Epithelial cell of esophagus (primary cell): ENCODE data around the gene ATG5.

ENCODE experiments used
- DNase-seq: peaks from one replicate; pipeline ENCODE4 v3.0.0; 2010; ENCODE audit warnings: low read depth
- H3K4me3 ChIP-seq: 2 replicates; pipeline ENCODE4 v1.5.1; 2011; ENCODE audit warnings: mild to moderate bottlenecking, low read length, control low read depth
- TF ChIP-seq, protein P1 (sequence below): IDR thresholded peaks from 2 replicates; pipeline ENCODE4 v1.5.1; 2011; ENCODE audit warnings: low read depth, mild to moderate bottlenecking, low read length, control low read depth, inconsistent platforms; ENCODE audit not compliant: insufficient read depth; ENCODE audit errors: missing control alignments

The ATG5 gene

GRCh38 chr6:106360989-106361430 is 35.5 kb upstream of the ATG5 start:
- TF ChIP-seq, protein P1, sequence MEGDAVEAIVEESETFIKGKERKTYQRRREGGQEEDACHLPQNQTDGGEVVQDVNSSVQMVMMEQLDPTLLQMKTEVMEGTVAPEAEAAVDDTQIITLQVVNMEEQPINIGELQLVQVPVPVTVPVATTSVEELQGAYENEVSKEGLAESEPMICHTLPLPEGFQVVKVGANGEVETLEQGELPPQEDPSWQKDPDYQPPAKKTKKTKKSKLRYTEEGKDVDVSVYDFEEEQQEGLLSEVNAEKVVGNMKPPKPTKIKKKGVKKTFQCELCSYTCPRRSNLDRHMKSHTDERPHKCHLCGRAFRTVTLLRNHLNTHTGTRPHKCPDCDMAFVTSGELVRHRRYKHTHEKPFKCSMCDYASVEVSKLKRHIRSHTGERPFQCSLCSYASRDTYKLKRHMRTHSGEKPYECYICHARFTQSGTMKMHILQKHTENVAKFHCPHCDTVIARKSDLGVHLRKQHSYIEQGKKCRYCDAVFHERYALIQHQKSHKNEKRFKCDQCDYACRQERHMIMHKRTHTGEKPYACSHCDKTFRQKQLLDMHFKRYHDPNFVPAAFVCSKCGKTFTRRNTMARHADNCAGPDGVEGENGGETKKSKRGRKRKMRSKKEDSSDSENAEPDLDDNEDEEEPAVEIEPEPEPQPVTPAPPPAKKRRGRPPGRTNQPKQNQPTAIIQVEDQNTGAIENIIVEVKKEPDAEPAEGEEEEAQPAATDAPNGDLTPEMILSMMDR = no peak
- DNase-seq = peak; percentile 57
- H3K4me3 ChIP-seq = peak overlapping the region; percentile 93

DNA sequence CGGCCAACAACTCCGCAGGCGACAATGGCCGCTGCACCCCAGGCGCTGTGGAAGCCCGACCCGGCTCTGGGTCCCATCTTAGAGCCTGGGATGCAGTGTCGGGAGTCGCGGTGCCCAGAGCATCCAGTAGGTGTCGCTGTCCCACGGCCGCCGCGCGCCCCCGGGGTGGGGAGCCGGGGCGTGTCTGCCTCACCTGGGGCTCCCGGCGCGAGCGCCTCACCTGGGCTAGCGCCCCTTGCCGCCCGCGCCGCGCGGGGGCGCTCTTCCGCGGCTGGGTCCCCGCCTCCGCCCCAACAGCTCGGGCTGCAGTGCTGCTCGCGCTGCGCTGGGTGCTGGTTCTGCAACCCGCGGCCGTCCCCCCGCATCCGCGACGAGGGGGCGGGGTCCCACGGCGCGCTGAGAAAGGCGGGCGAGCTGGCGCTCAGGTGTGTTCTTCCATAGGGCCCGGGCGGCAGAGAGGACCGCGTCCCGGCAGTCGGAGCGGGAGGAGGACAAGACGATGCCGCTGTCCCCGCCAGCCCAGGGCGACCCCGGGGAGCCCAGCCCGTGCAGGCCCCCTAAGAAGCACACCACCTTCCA is 34.9 kb upstream of the ATG5 start, which contains the start of gene CRYBG1:
Gene CRYBG1, plus strand, starts transcription at position 308 of the 579 bp plus-strand sequence. Its CDS starts 192 bp downstream, at position 500.
- TF ChIP-seq, protein P1 = peak; percentile 71
- H3K4me3 ChIP-seq = peak within 1 kb of the TSS; percentile 93
- DNase-seq = peak; percentile 90

DNA sequence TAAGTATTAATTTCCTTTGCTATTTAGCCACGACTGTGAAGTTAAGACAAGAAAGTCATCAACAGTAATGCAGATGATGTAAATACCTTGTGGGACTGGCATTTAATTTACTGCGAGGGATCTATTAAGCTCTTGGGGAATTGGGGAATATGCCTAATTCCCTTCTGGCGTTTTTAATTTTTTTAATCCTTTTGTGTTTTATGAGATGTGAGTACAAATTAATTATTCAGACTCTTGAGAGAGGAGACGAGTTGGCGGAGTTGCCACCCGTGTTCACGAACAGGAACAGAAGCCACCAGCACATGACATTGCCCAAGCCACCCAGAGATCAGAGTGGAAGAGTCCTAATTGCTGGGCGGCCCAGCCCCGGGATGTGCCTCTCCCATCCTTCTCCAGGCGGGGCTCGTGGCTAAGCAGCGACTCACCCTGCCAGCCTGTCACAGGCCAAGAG is 34.4 kb upstream of the ATG5 start:
- H3K4me3 ChIP-seq = peak overlapping the region; percentile 41
- no peak for DNase-seq
- TF ChIP-seq, protein P1 = no peak

DNA sequence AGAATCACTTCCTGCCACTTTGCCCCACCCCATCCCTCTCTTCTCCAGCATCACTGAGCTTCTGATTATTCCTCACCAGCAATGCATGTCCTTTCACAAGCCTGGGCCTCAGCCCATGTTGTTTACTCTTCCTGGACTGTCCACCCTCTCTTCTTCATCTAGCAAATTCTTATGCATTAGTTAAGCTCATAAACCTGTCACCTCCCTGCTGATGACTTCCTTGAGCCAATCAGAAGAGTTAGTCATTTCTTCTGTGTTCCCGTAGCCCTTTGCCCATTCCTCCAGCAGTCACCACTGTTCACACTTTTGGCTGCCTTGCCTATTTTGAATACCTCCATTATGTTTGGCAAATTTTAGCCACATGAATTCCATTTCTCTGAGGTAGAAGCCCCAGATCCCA is 30.8 kb upstream of the ATG5 start:
- no peak for DNase-seq
- no peak overlapping the region for H3K4me3 ChIP-seq
- TF ChIP-seq, protein P1 = no peak

- DNase-seq = no peak
- no peak overlapping the region for H3K4me3 ChIP-seq
- TF ChIP-seq, protein P1 = no peak
These were observed 21.7 kb upstream of the ATG5 start for GRCh38 chr6:106347219-106347618.

DNA sequence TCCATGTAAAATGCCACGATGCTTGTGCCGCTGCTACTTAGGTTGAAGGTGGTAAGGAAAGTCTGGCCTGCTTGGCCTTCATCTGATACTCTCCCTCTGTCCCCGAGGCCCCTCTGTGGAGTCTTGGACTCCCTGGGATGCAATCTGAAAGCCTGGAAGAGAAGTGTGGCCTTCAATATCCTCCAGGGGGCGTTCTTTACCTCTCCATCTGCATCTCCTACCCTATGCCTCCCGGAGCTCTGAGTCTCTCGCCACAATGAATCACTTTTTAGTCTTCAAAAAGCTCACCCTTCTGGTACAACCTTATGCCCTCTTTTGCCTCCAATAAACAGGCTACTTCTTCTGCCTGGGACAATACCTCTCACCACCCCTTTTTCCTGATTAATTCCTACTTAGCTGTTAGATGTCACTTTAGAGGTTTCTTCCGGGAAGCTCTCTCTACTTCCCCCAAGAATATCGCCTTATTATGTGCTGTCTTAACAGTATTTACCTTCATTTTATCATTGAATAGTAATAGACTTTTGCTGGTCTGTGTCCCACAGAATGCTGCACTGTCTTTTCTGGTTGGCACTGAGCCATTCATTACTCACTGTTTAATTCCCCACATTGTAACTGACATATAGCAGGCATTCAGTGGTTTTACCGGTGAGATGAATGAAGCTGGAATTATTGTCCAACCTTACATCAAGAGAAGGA is 13.9 kb upstream of the ATG5 start:
- no peak overlapping the region for H3K4me3 ChIP-seq
- TF ChIP-seq, protein P1 = peak; percentile 87
- peak; percentile 90 for DNase-seq
